ENCODE results near the gene CNGA2. TPM values are rescaled to one million over a fixed set of nuclear protein-coding genes. Genes with fewer than 3 reads are reported as not detected.

Gene CNGA2
- total RNA-seq, 1 experiment from 2014 or later: not detected

DNA sequence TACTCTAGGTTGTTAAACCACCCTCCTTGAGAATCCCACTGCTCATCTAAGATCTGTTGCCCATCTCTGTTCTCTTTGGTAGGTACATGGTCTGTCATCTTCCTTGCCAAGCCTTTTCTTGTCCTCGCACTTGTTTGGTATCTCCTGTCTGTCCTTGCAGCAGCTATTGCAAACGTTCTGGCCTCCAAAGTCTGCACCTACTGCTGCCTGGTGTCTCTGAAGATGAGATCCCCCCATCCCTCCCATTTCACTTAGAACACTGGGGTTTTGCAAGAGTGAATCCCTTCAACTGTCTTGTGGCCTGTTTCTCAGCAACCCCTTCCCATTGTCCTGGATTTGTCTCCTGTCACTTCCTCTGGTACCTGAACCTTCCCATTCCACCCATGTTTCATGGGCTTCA is 673 bp downstream of the CNGA2 start:
- POLR2A ChIA-PET: no interaction called here
- Histone ChIP-seq H3K4me1 (no peaks in the 10 kb centered on the region), H3K27me3 (replicated peaks; ENCODE audit: control insufficient read depth, insufficient read depth, low read length) (no peaks in the 10 kb centered on the region), H3K4me3 (ENCODE audit: low read depth, low read length) (no peak overlapping the region), H3K9me3 (no peaks in the 10 kb centered on the region), H3K36me3 (ENCODE audit: control insufficient read depth, insufficient read depth, low read length) (no peaks in the 10 kb centered on the region)
- intact Hi-C loops (cut with micrococcal nuclease; ENCODE audit: unreplicated experiment): no loop called here
- H3K27ac Mint-ChIP-seq (ENCODE audit: unreplicated experiment): no peak overlapping the region
- H3K36me3 Mint-ChIP-seq (ENCODE audit: insufficient read depth, unreplicated experiment): no peaks in the 10 kb centered on the region
- no peak overlapping the region for H3K4me3 Mint-ChIP-seq (ENCODE audit: unreplicated experiment)
- no peaks in the 10 kb centered on the region for H3K4me1 Mint-ChIP-seq (ENCODE audit: low read depth, unreplicated experiment)
- CTCF ChIA-PET: no interaction called here
- no TSS peak for BruUV-seq (replicated peaks)
- TF ChIP-seq CTCF (IDR thresholded peaks at IDR 0.05; ENCODE audit: insufficient read depth in 1 of 2, low read depth in 1 of 2, low read length in 1 of 2, severe bottlenecking in 1 of 2, unreplicated experiment in 1 of 2): no peak
- DNase-seq: no peak
- no peaks in the 10 kb centered on the region for H3K9me3 Mint-ChIP-seq (ENCODE audit: unreplicated experiment)
- H3K27me3 Mint-ChIP-seq (ENCODE audit: insufficient read depth, unreplicated experiment): peaks cover 22% of the 10 kb centered on the region

GRCh38 chrX:151736685-151737084 is 2.1 kb downstream of the CNGA2 start:
- H3K9me3 ChIP-seq: no peaks in the 10 kb centered on the region
- intact Hi-C loops (cut with micrococcal nuclease; ENCODE audit: unreplicated experiment): no loop called here
- no TSS peak for BruUV-seq (replicated peaks)
- no peaks in the 10 kb centered on the region for H3K4me1 ChIP-seq
- no peaks in the 10 kb centered on the region for H3K36me3 ChIP-seq (ENCODE audit: control insufficient read depth, insufficient read depth, low read length)
- H3K27me3 Mint-ChIP-seq (ENCODE audit: insufficient read depth, unreplicated experiment): peaks cover 27% of the 10 kb centered on the region
- H3K4me3 Mint-ChIP-seq (ENCODE audit: unreplicated experiment): no peak overlapping the region
- H3K9me3 Mint-ChIP-seq (ENCODE audit: unreplicated experiment): no peaks in the 10 kb centered on the region
- ChIA-PET POLR2A (no interaction called here), CTCF (interaction anchor here (0.6 kb wide), 1 partner anchor 14 kb away, joined by 4 read pairs; no protein-coding TSS in a partner anchor)
- H3K4me1 Mint-ChIP-seq (ENCODE audit: low read depth, unreplicated experiment): no peaks in the 10 kb centered on the region
- no peaks in the 10 kb centered on the region for H3K36me3 Mint-ChIP-seq (ENCODE audit: insufficient read depth, unreplicated experiment)
- no peak overlapping the region for H3K27ac Mint-ChIP-seq (ENCODE audit: unreplicated experiment)
- TF ChIP-seq CTCF (IDR thresholded peaks at IDR 0.05; ENCODE audit: insufficient read depth in 1 of 2, low read depth in 1 of 2, low read length in 1 of 2, severe bottlenecking in 1 of 2, unreplicated experiment in 1 of 2): no peak
- DNase-seq: no peak
- H3K27me3 ChIP-seq (replicated peaks; ENCODE audit: control insufficient read depth, insufficient read depth, low read length): no peaks in the 10 kb centered on the region
- H3K4me3 ChIP-seq (ENCODE audit: low read depth, low read length): no peak overlapping the region

DNA sequence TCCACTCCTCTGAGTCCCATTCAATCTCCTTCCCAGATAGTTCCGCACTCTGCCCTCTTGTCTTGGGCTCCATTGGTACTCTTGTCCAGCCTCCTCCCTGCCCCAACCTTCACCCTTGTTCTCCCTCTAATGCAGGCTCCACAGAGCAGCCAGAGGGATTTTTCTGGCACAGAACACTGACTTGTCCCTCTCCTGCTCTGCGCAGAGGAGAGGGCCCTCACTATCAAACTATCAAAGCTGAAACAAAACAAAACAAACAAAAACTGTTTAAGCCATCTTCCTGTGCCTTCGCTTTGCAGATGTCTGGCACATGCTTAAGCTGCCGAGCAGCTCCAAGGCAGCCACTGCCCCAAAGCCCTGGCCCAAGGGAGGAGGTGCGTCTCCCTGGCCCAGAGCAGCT is 2.9 kb downstream of the CNGA2 start:
- no peaks in the 10 kb centered on the region for H3K4me1 Mint-ChIP-seq (ENCODE audit: low read depth, unreplicated experiment)
- Histone ChIP-seq H3K27me3 (replicated peaks; ENCODE audit: control insufficient read depth, insufficient read depth, low read length) (no peaks in the 10 kb centered on the region), H3K4me3 (ENCODE audit: low read depth, low read length) (no peak overlapping the region), H3K36me3 (ENCODE audit: control insufficient read depth, insufficient read depth, low read length) (no peaks in the 10 kb centered on the region), H3K9me3 (no peaks in the 10 kb centered on the region), H3K4me1 (no peaks in the 10 kb centered on the region)
- no peaks in the 10 kb centered on the region for H3K36me3 Mint-ChIP-seq (ENCODE audit: insufficient read depth, unreplicated experiment)
- H3K4me3 Mint-ChIP-seq (ENCODE audit: unreplicated experiment): no peak overlapping the region
- ChIA-PET CTCF (interaction anchor here (0.6 kb wide), 1 partner anchor 13 kb away, joined by 4 read pairs; no protein-coding TSS in a partner anchor), POLR2A (no interaction called here)
- BruUV-seq (replicated peaks): no TSS peak
- no peak for TF ChIP-seq CTCF (IDR thresholded peaks at IDR 0.05; ENCODE audit: insufficient read depth in 1 of 2, low read depth in 1 of 2, low read length in 1 of 2, severe bottlenecking in 1 of 2, unreplicated experiment in 1 of 2)
- intact Hi-C loops (cut with micrococcal nuclease; ENCODE audit: unreplicated experiment): no loop called here
- no peaks in the 10 kb centered on the region for H3K9me3 Mint-ChIP-seq (ENCODE audit: unreplicated experiment)
- no peak overlapping the region for H3K27ac Mint-ChIP-seq (ENCODE audit: unreplicated experiment)
- peaks cover 27% of the 10 kb centered on the region for H3K27me3 Mint-ChIP-seq (ENCODE audit: insufficient read depth, unreplicated experiment)
- DNase-seq: no peak
